Activated T-cell treated with anti-CD3 and anti-CD28 coated beads, Interleukin-2, amount 50 U/mL, for 24 hours (primary cell): ENCODE data around the gene CYP4F22.
"Not testable (repeated sequence)": the region's sequence is repeated elsewhere in the genome, so short reads cannot be mapped to it uniquely, and the experiment has no call there.

Experiments used
- DNase-seq: peaks from one replicate; pipeline ENCODE4 v3.0.0-alpha.2; 2020
- H3K27ac Mint-ChIP-seq: 2 replicates; pipeline ENCODE4 v1.8.0; 2020; ENCODE audit warnings: mild to moderate bottlenecking, mixed read lengths
- H3K27me3 Mint-ChIP-seq: 2 replicates; pipeline ENCODE4 v1.8.0; 2020; ENCODE audit warnings: mixed read lengths
- H3K36me3 Mint-ChIP-seq: 2 replicates; pipeline ENCODE4 v1.8.0; 2020; ENCODE audit warnings: low read depth, mixed read lengths
- H3K4me1 Mint-ChIP-seq: 2 replicates; pipeline ENCODE4 v1.8.0; 2020; ENCODE audit warnings: low read depth, mixed read lengths
- H3K4me3 Mint-ChIP-seq: 2 replicates; pipeline ENCODE4 v1.8.0; 2020; ENCODE audit warnings: mild to moderate bottlenecking, moderate library complexity, mixed read lengths
- H3K9me3 Mint-ChIP-seq: 2 replicates; pipeline ENCODE4 v1.8.0; 2020; ENCODE audit warnings: mixed read lengths

The CYP4F22 gene

GRCh38 chr19:15476325-15476724 lies 32.0 kb upstream of the CYP4F22 start:
- Mint-ChIP-seq H3K4me1 (peaks cover 23% of the 10 kb centered on the region), H3K4me3 (no peak overlapping the region), H3K9me3 (no peaks in the 10 kb centered on the region), H3K36me3 (no peaks in the 10 kb centered on the region), H3K27ac (no peak overlapping the region), H3K27me3 (no peaks in the 10 kb centered on the region)
- DNase-seq: no peak

DNA sequence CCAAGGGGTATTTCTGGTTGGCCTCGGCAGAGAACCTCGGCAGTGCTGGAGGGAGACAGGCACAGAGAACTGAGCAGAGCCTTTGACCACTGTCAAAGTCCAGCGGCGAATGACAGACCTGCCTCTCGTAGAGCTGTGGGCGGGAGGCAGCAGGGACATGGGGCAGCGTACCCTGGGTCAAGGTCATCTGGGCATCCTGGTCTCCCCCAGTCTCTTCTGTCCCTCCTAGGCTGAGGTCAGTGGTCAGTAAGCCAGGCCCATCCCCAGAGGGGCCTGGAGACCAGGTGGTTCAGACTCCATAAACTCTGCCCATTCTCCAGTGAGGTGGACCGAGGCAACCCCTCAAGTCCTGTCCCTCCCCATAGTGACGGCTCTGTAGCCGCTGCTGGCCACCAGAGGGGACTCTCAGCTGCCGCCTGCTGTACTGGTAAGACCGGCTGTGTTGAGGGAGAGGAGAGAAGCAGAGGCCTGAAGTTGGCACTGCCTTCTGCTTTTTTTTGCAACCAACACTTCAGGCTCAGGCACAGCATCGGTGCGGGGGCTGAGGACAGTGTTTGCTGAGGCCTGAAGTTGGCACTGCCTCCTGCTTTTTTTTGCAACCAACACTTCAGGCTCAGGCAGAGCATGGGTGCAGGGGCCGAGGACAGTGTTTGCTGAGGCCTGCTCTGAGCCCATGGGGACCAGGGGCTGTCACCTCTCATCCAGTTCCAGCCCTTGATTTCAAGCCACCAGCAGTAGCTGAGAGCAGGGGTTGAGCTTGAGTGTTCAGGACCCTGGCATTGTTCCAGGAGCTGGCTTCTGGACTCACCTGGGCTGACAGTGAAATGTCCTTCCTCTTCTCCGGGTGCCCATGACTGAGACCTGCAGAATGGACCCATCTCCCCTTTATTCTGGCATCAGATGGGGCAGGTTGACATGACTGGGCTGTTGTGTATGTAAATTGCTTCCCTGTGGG lies 28.7 kb upstream of the CYP4F22 start, which contains the start of gene PGLYRP2:
Gene PGLYRP2 (minus strand): TSS at position 111 of the 955 bp plus-strand sequence. CDS start 130 bp downstream, outside the sequence.
- H3K27ac Mint-ChIP-seq: peak within 1 kb of the TSS; percentile 50
- no peak within 1 kb of the TSS for H3K4me3 Mint-ChIP-seq
- H3K4me1 Mint-ChIP-seq: peaks cover 31% of the 10 kb centered on the region
- no peak for DNase-seq
- H3K9me3 Mint-ChIP-seq: no peaks in the 10 kb centered on the region
- no peaks in the 10 kb centered on the region for H3K27me3 Mint-ChIP-seq
- no peaks in the 10 kb centered on the region for H3K36me3 Mint-ChIP-seq

GRCh38 chr19:15480996-15481395 lies 27.3 kb upstream of the CYP4F22 start:
- not testable (repeated sequence) for H3K9me3 Mint-ChIP-seq, H3K27ac Mint-ChIP-seq, H3K27me3 Mint-ChIP-seq

GRCh38 chr19:15485768-15486167 lies 22.6 kb upstream of the CYP4F22 start:
- not testable (repeated sequence) for H3K9me3 Mint-ChIP-seq, DNase-seq, H3K27me3 Mint-ChIP-seq, H3K36me3 Mint-ChIP-seq, H3K4me3 Mint-ChIP-seq, H3K27ac Mint-ChIP-seq
- peaks cover 17% of the 10 kb centered on the region for H3K4me1 Mint-ChIP-seq

More at GRCh38 chr19:15480996-15481395, 27.3 kb upstream of the CYP4F22 start:
- peaks cover 31% of the 10 kb centered on the region for H3K4me1 Mint-ChIP-seq
- not testable (repeated sequence) for DNase-seq, H3K4me3 Mint-ChIP-seq, H3K36me3 Mint-ChIP-seq

DNA sequence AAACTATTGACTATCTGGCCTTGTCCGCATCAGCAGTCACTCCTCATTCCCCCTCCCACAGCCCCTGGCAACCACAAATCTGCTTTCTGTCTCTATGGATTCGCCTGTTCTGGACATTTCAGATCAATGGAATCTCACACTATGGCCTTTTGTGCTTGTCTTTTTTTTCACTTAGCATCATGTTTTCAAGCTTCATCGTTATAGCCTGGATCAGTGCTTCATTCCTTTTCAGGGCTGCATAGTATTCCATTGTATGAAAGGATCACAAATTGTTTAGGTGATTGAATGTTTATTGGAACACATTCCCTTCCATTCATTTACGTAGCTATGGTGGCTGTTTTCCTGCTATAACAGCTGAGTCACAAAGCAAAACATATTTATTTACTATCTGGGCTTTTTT lies 21.3 kb upstream of the CYP4F22 start:
- Mint-ChIP-seq H3K27me3 (no peaks in the 10 kb centered on the region), H3K4me1 (peaks cover 16% of the 10 kb centered on the region), H3K27ac (no peak overlapping the region)

DNA sequence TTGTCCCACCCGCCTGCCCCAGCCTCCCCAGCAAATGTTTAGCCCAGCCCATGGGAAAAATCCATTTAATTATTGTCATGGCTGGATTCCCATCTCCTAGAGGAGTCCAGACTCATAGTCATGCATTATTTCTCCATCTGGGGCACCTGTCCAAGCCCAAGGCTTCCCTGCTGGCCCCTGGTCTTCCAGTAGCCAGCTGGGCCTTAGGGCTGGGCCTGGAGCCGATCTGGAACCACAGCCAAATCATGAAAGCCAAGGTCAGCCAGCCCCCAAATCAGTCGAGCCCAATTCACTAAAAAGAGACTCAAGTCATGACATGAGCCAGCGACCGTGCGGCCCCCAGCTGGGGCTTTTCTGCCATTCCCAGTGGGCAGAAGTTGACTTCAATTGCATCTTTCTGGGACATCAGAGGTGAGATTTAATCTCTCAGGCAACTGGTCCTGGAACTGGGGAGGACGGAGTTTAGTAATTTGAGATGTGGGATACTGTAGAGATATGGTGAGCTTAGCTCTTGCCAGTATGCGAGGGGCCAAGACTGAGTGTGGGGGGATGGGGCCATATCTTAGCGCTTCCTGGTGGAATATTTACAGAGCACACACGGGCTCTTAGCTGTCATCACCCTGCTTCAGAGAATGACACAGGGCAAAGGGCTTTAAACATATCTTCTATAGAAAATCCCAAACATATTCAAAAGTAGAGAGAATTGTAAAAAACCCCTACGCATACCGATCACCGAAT lies 19.7 kb upstream of the CYP4F22 start:
- H3K4me1 Mint-ChIP-seq: peaks cover 6% of the 10 kb centered on the region
- no peaks in the 10 kb centered on the region for H3K36me3 Mint-ChIP-seq
- H3K27me3 Mint-ChIP-seq: no peaks in the 10 kb centered on the region
- no peak overlapping the region for H3K4me3 Mint-ChIP-seq
- H3K27ac Mint-ChIP-seq: no peak overlapping the region
- H3K9me3 Mint-ChIP-seq: peaks cover 5% of the 10 kb centered on the region
- DNase-seq: peak; percentile 9

More for the DNA sequence above, 21.3 kb upstream of the CYP4F22 start:
- Mint-ChIP-seq H3K9me3 (peaks cover 5% of the 10 kb centered on the region), H3K4me3 (no peak overlapping the region), H3K36me3 (no peaks in the 10 kb centered on the region)
- DNase-seq: no peak

DNA sequence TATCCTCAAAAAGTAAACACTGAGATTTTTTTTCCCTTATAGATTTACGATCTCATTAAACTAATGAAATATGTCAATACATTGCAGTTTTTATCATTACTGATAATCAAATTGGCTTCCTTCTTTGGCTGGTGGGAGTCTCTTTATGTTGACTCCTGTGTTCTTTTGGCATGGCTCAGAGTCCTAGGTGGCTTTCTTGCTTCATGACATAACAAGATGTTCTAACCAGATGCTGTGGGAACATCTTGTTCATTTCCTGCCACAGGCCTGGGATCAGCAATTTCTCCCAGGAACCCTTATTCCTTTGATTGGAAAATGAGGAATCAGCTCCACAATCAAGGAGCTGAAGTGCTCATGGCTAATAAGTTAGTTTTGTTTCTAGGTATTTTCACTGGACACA lies 13.2 kb upstream of the CYP4F22 start:
- Mint-ChIP-seq H3K27ac (no peak overlapping the region), H3K27me3 (no peaks in the 10 kb centered on the region), H3K4me1 (peaks cover 9% of the 10 kb centered on the region), H3K4me3 (no peak overlapping the region), H3K9me3 (no peaks in the 10 kb centered on the region), H3K36me3 (no peaks in the 10 kb centered on the region)
- DNase-seq: no peak

GRCh38 chr19:15498156-15498858 lies 10.0 kb upstream of the CYP4F22 start:
- H3K36me3 Mint-ChIP-seq: no peaks in the 10 kb centered on the region
- H3K9me3 Mint-ChIP-seq: no peaks in the 10 kb centered on the region
- DNase-seq: no peak
- H3K27ac Mint-ChIP-seq: no peak overlapping the region
- H3K4me1 Mint-ChIP-seq: peaks cover 10% of the 10 kb centered on the region
- H3K27me3 Mint-ChIP-seq: no peaks in the 10 kb centered on the region
- H3K4me3 Mint-ChIP-seq: no peak overlapping the region

GRCh38 chr19:15498910-15499309 lies 9.4 kb upstream of the CYP4F22 start:
- H3K9me3 Mint-ChIP-seq: no peaks in the 10 kb centered on the region
- H3K27ac Mint-ChIP-seq: peak overlapping the region; percentile 12
- no peaks in the 10 kb centered on the region for H3K27me3 Mint-ChIP-seq
- peaks cover 10% of the 10 kb centered on the region for H3K4me1 Mint-ChIP-seq
- H3K36me3 Mint-ChIP-seq: no peaks in the 10 kb centered on the region
- DNase-seq: no peak
- H3K4me3 Mint-ChIP-seq: no peak overlapping the region

DNA sequence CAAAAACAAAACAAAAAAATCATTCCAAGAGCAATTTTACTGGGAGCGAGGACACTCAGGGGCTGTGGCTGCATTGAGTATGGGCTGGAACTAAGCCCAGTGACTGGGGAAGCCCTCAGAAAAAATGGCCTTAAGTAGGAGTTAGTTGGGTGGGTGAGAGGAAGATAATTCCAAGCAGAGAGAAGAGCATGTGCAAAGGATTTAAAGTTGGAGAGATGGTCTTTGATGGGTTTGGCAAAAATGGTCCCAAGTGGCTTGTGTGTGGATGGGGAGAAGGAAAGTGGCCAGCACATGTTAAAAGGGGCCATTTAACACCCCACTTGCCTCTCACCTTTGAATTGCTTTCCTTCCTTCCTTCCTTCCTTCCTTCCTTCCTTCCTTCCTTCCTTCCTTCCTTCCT lies 6.7 kb upstream of the CYP4F22 start:
- Mint-ChIP-seq H3K36me3 (no peaks in the 10 kb centered on the region), H3K27ac (no peak overlapping the region), H3K4me3 (no peak overlapping the region), H3K9me3 (no peaks in the 10 kb centered on the region), H3K27me3 (no peaks in the 10 kb centered on the region), H3K4me1 (peaks cover 10% of the 10 kb centered on the region)
- DNase-seq: no peak

DNA sequence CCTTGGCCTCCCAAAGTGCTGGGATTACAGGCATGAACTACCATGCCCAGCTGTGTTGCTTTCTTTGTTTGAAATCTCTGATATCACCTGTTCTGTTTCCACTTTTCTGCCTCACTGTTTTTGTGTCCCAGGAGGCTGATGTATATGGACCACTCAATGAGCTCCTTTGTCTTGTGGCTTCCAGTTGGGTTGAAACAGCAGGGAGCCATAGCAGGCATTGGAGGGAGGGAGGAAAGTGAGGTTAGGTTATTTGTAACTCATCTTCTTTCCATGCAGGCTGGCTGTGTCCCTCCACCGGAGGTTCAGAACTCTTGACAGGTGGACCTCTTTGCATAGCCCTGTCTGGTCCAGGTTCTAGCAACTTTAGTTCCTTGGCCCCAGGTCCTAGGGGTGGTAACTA lies 6.1 kb upstream of the CYP4F22 start:
- DNase-seq: no peak
- Mint-ChIP-seq H3K9me3 (no peaks in the 10 kb centered on the region), H3K27me3 (no peaks in the 10 kb centered on the region), H3K36me3 (no peaks in the 10 kb centered on the region), H3K4me3 (no peak overlapping the region), H3K4me1 (peaks cover 10% of the 10 kb centered on the region), H3K27ac (no peak overlapping the region)

DNA sequence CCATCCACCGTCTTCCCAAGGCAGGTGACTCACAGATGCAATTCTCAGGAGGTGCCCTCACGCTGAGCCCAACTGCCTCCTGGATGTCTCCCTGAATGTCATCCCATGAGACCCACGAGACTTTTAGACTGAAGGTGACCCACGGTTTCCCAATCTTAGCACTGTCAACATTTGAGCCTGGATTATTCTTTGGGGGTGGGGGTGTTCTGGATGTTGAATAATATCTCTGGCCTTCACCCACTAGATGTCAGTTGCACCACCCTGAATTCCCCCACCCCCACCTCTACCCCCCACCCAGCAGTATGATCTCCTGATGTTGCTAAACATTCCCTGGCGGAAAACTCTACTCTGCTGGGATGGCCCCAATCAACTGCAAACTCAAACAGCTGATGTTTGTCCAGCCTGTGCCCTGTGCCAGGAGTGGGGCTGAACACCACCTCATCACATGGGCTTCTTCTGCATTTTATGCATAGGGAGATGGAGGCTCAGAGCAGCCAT lies 2.2 kb upstream of the CYP4F22 start:
- H3K4me3 Mint-ChIP-seq: no peak overlapping the region
- no peak for DNase-seq
- no peaks in the 10 kb centered on the region for H3K36me3 Mint-ChIP-seq
- peaks cover 20% of the 10 kb centered on the region for H3K4me1 Mint-ChIP-seq
- no peaks in the 10 kb centered on the region for H3K9me3 Mint-ChIP-seq
- no peak overlapping the region for H3K27ac Mint-ChIP-seq
- peaks cover 20% of the 10 kb centered on the region for H3K27me3 Mint-ChIP-seq

DNA sequence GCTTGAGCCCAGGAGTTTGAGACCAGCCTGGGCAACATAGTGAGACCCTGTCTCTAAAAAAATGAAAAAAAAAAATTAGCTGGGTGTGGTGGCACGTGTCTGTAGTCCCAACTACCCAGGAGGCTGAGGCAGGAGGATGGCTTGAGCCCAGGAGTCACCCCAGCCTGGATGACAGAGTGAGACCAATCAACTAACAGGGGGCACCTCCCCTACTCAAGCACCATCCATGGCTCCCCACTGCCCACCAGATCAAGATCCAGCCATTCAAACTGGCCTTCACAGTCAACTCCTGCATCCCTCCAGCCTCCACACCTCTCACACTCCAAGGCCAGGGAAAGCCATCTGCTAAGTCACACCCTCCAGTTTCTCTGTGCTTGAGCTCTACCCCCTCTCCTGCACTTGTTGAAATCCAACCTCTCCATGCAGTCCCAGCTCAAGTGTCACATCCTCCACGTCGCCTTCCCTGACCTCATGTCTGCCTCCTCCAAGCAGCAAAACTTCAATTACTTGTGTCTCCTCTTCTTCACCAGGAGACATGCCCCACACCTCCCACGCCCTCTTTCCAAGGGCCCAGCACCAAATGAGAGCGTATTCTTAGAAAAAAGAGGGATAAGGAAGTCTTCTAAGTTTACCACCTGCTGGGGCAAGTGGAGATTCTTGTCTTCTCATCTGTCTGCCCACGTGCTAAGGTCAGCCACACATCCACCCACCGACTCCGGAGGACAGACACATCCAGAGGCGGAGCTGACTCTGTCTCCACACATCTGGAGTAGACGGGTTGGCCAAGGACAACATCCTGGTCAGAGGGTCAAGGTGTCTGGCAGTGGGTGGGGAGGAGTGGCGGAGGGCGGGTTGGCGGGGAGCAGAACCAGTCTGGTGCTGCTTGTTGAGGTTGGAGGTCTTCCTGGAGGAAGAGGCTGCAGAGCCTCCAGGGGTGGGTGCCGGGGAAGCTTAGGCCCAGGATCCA lies 974 bp upstream of the CYP4F22 start:
- Mint-ChIP-seq H3K27me3 (peaks cover 20% of the 10 kb centered on the region), H3K4me1 (peaks cover 25% of the 10 kb centered on the region), H3K36me3 (no peaks in the 10 kb centered on the region)

More for the DNA sequence above, 974 bp upstream of the CYP4F22 start:
- Mint-ChIP-seq H3K9me3 (no peaks in the 10 kb centered on the region), H3K27ac (no peak overlapping the region), H3K4me3 (peak overlapping the region; percentile 75)
- DNase-seq: no peak
